CD4-positive, alpha-beta T cell treated with Interleukin-12 subunit alpha and Interleukin-12 subunit beta, for 1 hour (primary cell): Measurements from ENCODE around the gene HLA-DMA.
"Not testable (repeated sequence)": the region's sequence is repeated elsewhere in the genome, so short reads cannot be mapped to it uniquely, and the experiment has no call there.

Experiments
- DNase-seq: peaks from one replicate; pipeline ENCODE4 v3.0.0-alpha.2; 2020

The HLA-DMA gene

DNA sequence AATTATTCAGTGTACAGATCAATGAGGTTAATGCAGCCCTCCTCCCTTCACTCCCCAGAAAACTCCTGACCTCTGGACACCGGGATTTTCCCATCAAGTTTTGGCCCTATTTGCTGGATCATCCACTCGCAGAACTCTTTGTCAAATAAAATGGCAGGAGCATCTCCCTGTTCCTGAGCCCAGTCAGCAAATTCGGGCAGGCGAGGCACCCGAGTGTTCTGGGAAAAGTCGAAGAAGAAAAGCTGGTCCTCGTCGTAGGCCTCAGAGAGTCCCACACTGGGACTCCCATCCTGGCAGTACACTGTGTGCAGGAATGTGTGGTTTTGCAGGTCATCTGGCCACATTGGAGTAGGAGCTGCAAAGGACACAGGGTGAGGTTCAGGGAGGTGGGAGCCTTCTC lies 2.4 kb downstream of the HLA-DMA start:
- DNase-seq = no peak

DNA sequence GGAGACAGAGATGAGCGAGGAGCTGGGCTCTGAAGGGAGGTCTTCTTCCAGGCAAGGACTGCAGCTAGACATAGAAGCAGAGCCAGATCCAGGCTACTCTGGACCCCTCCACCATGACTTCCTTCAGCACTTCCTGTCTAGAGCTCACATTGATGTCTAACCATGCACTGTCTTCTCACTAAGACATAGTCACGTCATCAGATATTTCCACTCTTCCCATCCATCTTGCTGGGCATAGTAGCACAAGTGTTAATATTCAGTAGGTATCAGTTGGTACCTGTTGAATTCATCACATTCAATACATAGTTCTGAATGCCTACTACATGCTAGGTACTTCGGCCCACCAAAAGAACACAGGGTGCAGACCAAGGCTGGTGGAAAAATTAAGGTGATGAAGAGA lies 2.9 kb downstream of the HLA-DMA start:
- DNase-seq = no peak

- no peak for DNase-seq
Observed at GRCh38 chr6:32949113-32949512, 3.8 kb downstream of the HLA-DMA start.

- peak; percentile 65 for DNase-seq
Observed at GRCh38 chr6:32947552-32948465, 5.1 kb downstream of the HLA-DMA start.

DNA sequence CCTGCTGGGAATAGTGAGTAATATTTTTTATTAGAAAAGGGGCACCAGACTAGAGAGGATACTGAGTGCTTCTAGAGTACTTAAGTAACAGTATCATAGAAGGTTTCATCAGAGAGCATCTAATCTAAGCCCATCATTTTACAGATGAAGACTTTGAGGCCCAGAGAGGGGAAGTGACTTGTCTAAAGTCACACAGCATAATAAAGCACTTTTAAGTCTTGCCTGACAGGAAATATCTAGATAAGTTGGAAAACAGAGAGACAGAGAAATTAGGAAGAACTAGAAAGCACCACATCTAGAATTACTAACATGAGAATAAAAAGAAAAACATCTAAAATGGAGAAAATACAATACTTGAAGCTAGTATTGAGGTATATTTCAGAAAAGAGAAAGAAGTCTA lies 6.0 kb downstream of the HLA-DMA start:
- DNase-seq = no peak

GRCh38 chr6:32945953-32946352 lies 6.9 kb downstream of the HLA-DMA start:
- DNase-seq = no peak

DNA sequence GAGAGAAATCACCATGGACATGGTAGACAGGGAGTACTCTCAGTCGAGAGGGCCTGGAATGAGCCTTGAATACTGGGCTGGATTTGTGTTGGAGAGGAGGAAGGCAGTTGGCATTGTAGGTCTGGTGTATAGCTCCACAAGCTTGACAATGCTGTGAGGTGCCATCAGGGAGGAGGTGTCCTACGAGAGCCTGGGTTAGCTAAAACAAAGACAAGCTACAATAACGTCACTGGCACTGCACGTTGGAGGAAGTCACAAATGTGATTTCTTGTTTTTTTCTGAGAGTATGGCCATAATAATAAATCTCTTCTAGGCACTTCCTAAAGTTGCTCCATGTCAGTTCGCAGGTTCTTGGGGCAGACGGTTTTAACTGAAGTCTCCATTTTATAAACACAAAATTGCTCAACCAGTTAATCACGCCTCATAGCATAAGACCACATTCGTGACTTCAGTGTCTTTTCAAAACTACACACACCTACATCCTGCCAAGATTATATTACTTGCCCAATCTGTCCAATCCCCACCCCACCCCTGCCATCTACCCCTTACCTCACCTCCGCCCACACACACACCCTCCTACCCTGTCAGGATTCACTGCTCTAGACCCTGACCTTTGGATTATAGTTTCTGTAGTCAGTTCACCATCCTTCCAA lies 7.7 kb downstream of the HLA-DMA start:
- peak; percentile 28 for DNase-seq

GRCh38 chr6:32943864-32944649 lies 8.8 kb downstream of the HLA-DMA start:
- peak; percentile 54 for DNase-seq

GRCh38 chr6:32942555-32943123 lies 10.3 kb downstream of the HLA-DMA start:
- not testable (repeated sequence) for DNase-seq

DNA sequence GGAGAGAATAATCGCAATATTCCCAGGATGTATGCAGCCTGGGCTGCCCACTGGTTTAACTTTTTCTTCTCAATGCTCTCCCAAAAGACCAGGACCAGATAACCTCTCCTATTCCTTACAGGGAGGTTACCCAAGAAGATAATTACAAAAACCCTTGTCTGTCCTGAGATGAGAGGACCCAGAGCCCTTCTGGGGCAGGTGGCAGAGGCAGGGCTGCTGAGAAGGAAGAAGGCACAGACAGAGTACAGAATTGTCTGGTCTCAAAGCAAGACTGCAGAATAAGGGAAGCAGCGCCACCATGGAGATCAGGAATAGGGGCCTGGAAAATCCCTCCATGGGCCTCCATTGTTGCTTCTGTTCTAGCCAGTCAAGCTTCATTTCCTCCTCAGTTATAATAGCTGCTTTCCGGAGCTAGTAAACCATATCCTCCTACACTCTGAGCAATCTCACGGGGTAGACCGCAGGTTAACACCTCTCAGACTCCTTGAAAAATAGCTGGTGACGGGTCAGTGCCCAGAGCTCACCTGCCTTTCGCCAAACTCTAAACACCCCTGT lies 11.6 kb downstream of the HLA-DMA start:
- DNase-seq = peak; percentile 70

GRCh38 chr6:32940656-32941213 lies 12.2 kb downstream of the HLA-DMA start, which contains the start of gene HLA-DMB:
Gene HLA-DMB, minus strand, starts transcription at chr6:32941028. Its CDS starts 221 bp downstream, at chr6:32940807.
- peak; percentile 82 for DNase-seq

DNA sequence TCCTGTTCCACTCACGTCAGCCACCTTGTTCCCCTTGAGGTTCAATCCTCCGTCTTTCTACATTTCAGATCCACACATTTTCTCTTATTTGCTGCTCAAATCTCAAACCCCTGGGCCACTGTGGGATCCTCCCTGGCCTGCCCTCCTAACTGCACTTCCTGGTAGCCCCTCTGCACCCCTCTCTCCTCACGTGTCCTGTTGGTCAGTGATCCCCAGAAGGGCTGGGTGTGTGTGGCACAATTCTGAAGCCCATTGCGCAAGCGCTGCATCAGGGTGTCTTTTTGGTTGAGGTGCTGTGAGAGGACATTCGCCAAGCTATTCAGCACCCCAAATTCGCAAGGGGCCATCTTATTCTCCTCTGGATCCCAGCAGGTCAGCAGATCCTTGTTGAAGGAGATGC lies 14.4 kb downstream of the HLA-DMA start:
- DNase-seq = no peak

GRCh38 chr6:32937230-32937633 lies 15.7 kb downstream of the HLA-DMA start:
- no peak for DNase-seq

DNA sequence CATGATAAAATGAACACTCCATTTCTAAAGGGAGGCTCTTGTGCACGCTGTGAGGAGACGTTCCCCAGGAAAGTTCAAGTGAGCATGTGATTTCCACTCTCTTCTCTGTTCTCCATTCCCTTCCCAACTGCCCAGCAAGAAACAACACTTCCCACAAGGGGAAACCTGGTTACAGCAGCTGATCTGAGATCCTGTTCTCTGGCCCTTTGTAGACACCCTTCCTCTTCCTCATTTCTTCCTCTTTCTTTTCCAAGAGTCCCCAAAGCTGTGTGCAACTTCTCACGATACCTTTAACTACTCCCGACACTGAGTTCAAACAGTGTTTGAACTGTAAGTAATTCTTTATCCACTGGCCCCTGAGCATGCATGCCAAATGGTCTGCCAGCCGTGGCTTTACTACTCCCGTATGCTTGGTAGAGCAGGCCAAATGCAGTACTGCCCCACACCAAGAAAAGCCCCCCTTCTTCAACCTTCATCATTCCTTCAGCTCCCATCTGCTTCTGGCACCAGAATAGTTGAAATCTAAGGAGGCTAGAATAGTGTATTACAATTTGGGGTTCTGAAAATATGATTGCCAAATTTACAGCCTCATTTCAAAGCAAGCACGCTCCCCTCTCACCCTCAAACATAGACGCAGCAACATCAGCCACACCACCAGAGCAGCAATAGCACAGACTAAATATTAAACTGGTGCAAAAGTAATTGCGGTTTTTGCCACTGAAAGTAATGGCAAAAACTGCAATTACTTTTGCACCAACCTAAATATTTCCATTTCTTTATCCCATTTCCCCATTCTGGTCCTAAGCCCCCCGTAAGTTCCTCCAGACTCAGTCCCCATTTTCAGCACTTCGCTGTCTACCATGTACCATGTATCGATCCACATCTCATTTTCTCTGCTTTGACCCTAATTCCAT lies 16.4 kb downstream of the HLA-DMA start:
- no peak for DNase-seq

DNA sequence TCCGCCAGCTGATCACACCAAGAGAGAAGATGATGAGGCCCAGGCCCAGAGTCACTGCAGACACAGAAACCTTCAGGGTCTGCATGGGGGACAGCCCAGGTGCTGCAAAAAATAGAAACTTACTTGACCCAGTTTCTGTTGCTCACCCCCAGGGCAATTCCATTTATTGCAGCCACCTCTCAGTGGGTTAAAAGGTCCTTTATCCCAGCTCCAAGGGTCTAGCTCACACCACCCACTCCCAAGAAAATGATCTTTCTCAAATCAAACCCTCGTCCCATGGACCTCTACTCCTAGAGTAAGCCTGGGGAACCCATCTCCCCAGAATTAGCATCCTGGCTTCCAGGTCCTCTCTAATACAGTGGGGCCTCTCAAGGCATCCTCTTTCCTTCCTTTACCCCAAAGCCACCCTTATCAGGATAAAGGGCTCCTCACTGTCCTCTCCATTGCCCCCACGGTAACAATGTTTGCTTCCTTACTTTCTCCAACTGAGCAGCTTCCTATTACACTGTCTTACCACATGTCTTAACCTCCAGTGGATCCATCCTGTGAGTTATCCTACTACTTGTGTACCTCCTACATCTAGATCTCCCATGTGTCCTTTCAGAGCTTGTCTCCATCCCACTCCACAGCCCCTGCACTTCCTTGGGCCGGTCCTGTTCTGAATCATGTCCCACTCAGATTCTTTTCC lies 17.2 kb downstream of the HLA-DMA start:
- no peak for DNase-seq

DNA sequence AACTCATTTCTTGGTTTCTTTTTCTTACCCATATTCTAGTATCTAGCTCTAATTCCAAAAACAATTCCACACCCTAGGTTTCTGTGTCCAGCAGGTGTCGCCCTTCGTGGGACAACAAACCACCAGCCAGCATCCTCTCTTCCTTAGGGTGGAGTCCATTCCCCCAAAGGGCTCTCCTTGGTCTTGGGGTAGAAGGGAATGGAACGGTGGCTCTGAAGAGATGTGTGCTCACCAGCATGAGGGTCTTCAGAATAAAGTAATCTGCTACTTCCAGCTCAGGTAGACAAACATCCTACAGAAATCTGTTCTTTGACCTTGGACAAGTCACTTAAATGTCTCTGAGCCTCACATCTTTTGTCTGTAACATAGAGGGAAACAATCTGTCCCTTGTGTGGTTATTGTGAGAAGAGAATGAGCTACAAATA lies 19.2 kb downstream of the HLA-DMA start:
- DNase-seq = peak; percentile 80

DNA sequence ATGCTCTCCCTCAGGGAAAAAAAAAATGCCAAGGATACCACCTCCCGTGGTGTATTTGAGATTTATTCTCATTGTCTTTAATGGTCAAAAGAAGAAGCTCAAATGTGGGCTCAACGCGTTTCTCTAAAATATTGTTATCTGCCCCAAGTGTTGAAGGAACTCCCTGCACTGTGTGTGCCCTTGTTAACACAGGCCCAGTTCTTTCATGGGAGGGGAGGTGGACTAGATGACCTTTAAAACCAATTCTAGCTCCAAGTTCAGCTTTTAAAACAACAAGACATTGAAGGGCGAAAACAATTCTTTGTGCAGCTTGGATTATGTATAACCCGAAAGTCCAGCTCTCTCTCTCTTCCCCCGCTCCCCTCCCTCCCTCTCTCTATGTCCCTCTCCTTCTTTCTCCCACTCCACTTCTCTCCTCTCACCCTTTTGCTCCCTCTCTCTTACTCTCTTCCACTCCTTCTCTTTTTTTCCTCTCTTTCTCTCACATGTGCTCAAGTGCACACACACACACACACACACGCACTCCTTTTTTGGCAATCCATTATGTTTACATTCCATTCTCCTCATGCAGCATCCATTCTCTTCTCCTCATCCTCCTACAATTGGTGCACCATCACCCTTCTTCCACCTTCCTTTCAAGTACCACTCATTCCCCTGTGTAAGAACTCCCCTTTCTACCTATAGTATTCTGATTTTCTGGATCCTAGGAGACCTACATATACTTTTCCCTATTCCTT lies 20.6 kb downstream of the HLA-DMA start:
- DNase-seq = no peak

DNA sequence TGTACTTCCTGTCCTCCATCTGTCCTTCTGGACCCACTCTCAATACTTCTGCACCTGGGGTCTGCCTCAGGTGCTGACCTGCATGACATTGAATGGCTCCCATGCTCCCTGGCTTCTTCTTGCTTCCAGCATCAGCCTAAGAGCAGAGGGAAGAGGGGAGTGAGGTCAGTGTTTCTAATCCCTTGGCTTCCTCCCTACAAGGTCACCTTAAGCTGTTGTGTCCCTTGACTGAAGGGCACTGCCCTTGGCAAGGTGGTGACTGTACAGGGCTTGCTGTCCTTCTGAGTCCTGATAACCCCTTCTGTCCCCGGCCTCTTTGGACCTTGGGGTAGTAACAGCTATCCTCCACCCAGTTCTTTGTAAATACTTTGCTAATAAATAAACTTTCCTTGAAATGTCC lies 21.7 kb downstream of the HLA-DMA start:
- DNase-seq = no peak

DNA sequence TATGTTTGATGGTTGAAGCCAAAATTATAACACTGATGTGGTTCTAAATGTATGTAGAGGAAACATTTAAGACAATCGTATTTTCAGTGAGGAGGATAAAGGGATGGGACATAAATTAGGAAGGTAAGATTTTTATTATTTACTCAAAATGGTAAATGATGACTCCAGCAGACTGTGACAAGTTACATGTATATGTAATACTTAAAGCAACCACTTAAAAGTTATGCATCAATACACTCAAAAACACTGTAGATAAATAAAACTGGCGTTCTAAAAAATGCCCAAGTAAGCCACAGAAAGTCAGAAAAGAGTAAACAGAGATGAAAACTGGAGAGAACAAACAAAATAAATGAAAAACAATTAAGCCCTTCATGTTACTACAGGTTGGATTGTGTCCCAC lies 30.8 kb downstream of the HLA-DMA start:
- no peak for DNase-seq

GRCh38 chr6:32920715-32921114 lies 32.2 kb downstream of the HLA-DMA start:
- no peak for DNase-seq
